ENCODE results near the gene SLC5A9. TPM values are rescaled to one million over a fixed set of nuclear protein-coding genes. Genes with fewer than 3 reads are reported as not detected.
"Not testable (repeated sequence)": the region's sequence is repeated elsewhere in the genome, so short reads cannot be mapped to it uniquely, and the experiment has no call there.

The SLC5A9 gene
- total and polyA plus RNA-seq, 2 experiments from 2014 or later: not detected

DNA sequence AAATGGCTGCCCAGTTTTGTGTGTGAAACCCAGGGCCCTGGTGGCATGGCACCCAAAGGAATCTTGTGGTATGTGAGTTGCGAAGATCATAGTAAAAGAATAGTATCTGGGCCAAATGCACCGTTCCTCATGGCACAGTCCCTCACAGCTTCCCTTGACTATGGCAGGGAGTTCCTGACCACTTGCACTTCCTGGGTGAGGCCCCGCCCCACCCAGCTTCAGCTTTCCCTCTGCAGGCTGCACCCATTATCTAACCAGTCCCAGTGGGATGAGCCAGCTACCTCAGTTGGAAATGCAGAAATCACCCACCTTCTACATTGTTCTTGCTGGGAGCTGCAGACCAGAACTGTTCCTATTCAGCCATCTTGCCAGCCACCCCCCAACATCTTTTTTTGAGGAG is 63.0 kb downstream of the SLC5A9 start:
- Histone ChIP-seq H3K4me3 (no peak overlapping the region), H4K20me1 (ENCODE audit: insufficient read depth) (no peaks in the 10 kb centered on the region), H3K9me3 (ENCODE audit: low read depth) (no peaks in the 10 kb centered on the region), H3K4me2 (ENCODE audit: unreplicated experiment) (no peak overlapping the region), H3K9me2 (ENCODE audit: insufficient read depth) (no peaks in the 10 kb centered on the region), H3K27ac (no peak overlapping the region), H3K36me3 (ENCODE audit: low read depth) (no peaks in the 10 kb centered on the region), H2AFZ (no peak overlapping the region), H3K9ac (no peak overlapping the region), H3K79me2 (ENCODE audit: insufficient read depth) (no peaks in the 10 kb centered on the region), H3F3A (ENCODE audit: insufficient read depth) (no peaks in the 10 kb centered on the region), H3K27me3 (replicated peaks; ENCODE audit: insufficient read depth) (no peaks in the 10 kb centered on the region), H3K4me1 (ENCODE audit: insufficient read depth) (no peaks in the 10 kb centered on the region)
- no peak for DNase-seq
- 39 to 43% methylated on average over 3 of the region's 3 CpGs for WGBS, 2 experiments (ENCODE audit: low coverage in 1 of 2, low lambda C conversion rate in 2 of 2, missing lambda C conversion rate in 2 of 2)
- TF ChIP-seq EZH2phosphoT487 (IDR thresholded peaks at IDR 0.05; ENCODE audit: insufficient read depth, low read depth): no peak
- TF ChIP-seq EZH2 (IDR thresholded peaks at IDR 0.05; ENCODE audit: insufficient read depth, poor library complexity, severe bottlenecking): no peak
- in situ Hi-C loops (cut with MboI): no loop called here

DNA sequence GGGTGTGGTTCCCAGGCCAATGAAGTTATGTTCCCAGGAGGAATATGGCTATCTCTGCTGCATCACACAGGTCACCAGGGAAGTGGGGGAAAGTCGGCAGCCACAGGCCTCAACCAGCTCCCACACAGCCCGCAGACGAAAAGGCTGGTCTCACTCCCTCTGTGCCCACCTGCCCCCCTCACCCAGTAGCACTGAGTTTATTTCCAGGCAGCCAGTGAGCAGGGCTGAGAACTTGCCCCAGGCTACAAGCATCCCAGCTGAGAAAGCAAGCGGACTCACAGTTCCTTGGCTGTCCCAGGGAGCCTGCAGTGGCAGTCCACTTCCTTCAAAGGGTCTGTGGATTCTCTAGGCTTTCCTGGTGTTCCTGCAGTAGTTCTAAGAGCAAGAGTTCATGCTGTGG is 68.9 kb downstream of the SLC5A9 start:
- H4K20me1 ChIP-seq (ENCODE audit: insufficient read depth): no peaks in the 10 kb centered on the region
- no peaks in the 10 kb centered on the region for H3K4me1 ChIP-seq (ENCODE audit: insufficient read depth)
- no peaks in the 10 kb centered on the region for H3K9me3 ChIP-seq (ENCODE audit: low read depth)
- H3K79me2 ChIP-seq (ENCODE audit: insufficient read depth): no peaks in the 10 kb centered on the region
- no peaks in the 10 kb centered on the region for H3K27me3 ChIP-seq (replicated peaks; ENCODE audit: insufficient read depth)
- H3F3A ChIP-seq (ENCODE audit: insufficient read depth): no peaks in the 10 kb centered on the region
- H3K9ac ChIP-seq: no peak overlapping the region
- no peak overlapping the region for H3K4me2 ChIP-seq (ENCODE audit: unreplicated experiment)
- no peak overlapping the region for H2AFZ ChIP-seq
- TF ChIP-seq EZH2phosphoT487 (IDR thresholded peaks at IDR 0.05; ENCODE audit: insufficient read depth, low read depth) (no peak), EZH2 (IDR thresholded peaks at IDR 0.05; ENCODE audit: insufficient read depth, poor library complexity, severe bottlenecking) (no peak)
- H3K36me3 ChIP-seq (ENCODE audit: low read depth): no peaks in the 10 kb centered on the region
- DNase-seq: no peak
- no peak overlapping the region for H3K27ac ChIP-seq
- WGBS, 2 experiments (ENCODE audit: low coverage in 1 of 2, low lambda C conversion rate in 2 of 2, missing lambda C conversion rate in 2 of 2): 78 to 84% methylated on average over 4 of the region's 4 CpGs
- no peak overlapping the region for H3K4me3 ChIP-seq
- in situ Hi-C loops (cut with MboI): no loop called here
- H3K9me2 ChIP-seq (ENCODE audit: insufficient read depth): no peaks in the 10 kb centered on the region

DNA sequence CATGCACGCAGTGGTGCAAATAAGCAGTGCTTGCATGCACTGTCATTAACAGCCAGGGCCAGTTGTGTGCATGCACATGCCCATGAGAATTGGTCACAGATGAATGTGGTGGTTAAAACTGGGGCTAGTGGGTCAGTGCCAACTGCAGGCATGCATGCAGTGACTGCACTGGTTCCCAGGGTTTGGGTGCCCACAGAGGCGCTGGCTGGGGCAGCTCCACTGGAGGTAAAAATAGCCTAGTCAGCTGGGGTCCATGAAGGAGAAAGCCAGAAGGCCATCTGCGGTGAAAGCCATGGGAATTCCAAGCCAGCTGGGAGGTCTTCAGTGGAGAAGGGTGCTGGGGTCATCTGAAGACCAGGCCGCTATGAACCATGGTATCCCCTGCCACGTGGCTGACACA is 70.2 kb downstream of the SLC5A9 start:
- DNase-seq: no peak
- in situ Hi-C loops (cut with MboI): no loop called here
- Histone ChIP-seq H3K9ac (no peak overlapping the region), H3K4me1 (ENCODE audit: insufficient read depth) (no peaks in the 10 kb centered on the region), H2AFZ (no peak overlapping the region), H3K9me2 (ENCODE audit: insufficient read depth) (no peaks in the 10 kb centered on the region), H3K4me3 (no peak overlapping the region), H3K79me2 (ENCODE audit: insufficient read depth) (no peaks in the 10 kb centered on the region), H3K9me3 (ENCODE audit: low read depth) (no peaks in the 10 kb centered on the region), H3K27ac (no peak overlapping the region), H3K27me3 (replicated peaks; ENCODE audit: insufficient read depth) (no peaks in the 10 kb centered on the region), H3F3A (ENCODE audit: insufficient read depth) (no peaks in the 10 kb centered on the region), H3K4me2 (ENCODE audit: unreplicated experiment) (no peak overlapping the region), H3K36me3 (ENCODE audit: low read depth) (no peaks in the 10 kb centered on the region), H4K20me1 (ENCODE audit: insufficient read depth) (no peaks in the 10 kb centered on the region)
- 61 to 77% methylated on average over 5 of the region's 5 CpGs for WGBS, 2 experiments (ENCODE audit: low coverage in 1 of 2, low lambda C conversion rate in 2 of 2, missing lambda C conversion rate in 2 of 2)
- TF ChIP-seq EZH2phosphoT487 (IDR thresholded peaks at IDR 0.05; ENCODE audit: insufficient read depth, low read depth) (no peak), EZH2 (IDR thresholded peaks at IDR 0.05; ENCODE audit: insufficient read depth, poor library complexity, severe bottlenecking) (no peak)

DNA sequence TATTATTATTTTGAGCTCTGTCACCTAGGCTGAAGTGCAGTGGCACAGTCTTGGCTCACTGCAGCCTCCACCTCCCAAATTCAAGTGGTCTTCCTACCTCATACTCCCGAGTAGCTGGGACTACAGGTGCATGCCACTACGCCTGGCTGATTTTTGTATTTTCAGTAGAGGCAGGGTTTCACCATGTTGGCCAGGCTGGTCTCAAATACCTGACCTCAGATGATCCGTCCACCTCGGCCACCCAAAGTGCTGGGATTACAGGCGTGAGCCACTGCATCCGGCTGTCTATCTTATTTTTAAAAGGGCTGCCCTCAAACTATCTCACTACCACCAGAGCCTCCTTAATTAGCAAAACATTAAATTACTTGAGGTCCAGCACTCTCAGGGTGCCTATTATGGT is 71.6 kb downstream of the SLC5A9 start:
- H3K4me2 ChIP-seq (ENCODE audit: unreplicated experiment); H3K9ac ChIP-seq; H3K79me2 ChIP-seq (ENCODE audit: insufficient read depth); H3K9me2 ChIP-seq (ENCODE audit: insufficient read depth); H3K9me3 ChIP-seq (ENCODE audit: low read depth); in situ Hi-C loops (cut with MboI); H3F3A ChIP-seq (ENCODE audit: insufficient read depth); DNase-seq; H3K4me1 ChIP-seq (ENCODE audit: insufficient read depth); H3K27ac ChIP-seq; H2AFZ ChIP-seq; H4K20me1 ChIP-seq (ENCODE audit: insufficient read depth); H3K36me3 ChIP-seq (ENCODE audit: low read depth); H3K27me3 ChIP-seq (replicated peaks; ENCODE audit: insufficient read depth); H3K4me3 ChIP-seq: not testable (repeated sequence)
- 75 to 88% methylated on average over 6 of the region's 6 CpGs for WGBS, 2 experiments (ENCODE audit: low coverage in 1 of 2, low lambda C conversion rate in 2 of 2, missing lambda C conversion rate in 2 of 2)

DNA sequence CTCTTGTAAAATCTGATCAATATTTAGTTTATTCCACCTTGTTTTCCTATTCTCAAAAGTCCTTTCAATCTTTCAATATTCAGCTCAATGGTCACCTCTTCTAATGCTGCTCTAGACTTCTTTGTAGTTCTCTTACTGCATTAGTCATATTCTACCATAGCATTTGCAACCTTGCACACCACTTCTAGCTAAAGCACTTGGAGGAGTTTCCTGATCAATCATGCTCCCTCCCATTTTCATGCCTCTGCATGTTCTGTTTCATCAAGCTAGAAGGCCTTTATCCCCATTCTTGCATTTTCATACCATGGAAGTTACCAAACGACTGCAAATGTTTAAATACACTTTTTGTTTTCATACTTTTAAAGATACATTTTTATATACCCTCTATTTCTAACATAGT is 72.1 kb downstream of the SLC5A9 start:
- no peak for TF ChIP-seq EZH2 (IDR thresholded peaks at IDR 0.05; ENCODE audit: insufficient read depth, poor library complexity, severe bottlenecking)
- TF ChIP-seq EZH2phosphoT487 (IDR thresholded peaks at IDR 0.05; ENCODE audit: insufficient read depth, low read depth): no peak
- H3K27me3 ChIP-seq (replicated peaks; ENCODE audit: insufficient read depth): no peaks in the 10 kb centered on the region
- H3K9ac ChIP-seq: no peak overlapping the region
- H3K36me3 ChIP-seq (ENCODE audit: low read depth): no peaks in the 10 kb centered on the region
- H3K79me2 ChIP-seq (ENCODE audit: insufficient read depth): no peaks in the 10 kb centered on the region
- no peaks in the 10 kb centered on the region for H3F3A ChIP-seq (ENCODE audit: insufficient read depth)
- H3K4me1 ChIP-seq (ENCODE audit: insufficient read depth): no peaks in the 10 kb centered on the region
- no peak overlapping the region for H2AFZ ChIP-seq
- in situ Hi-C loops (cut with MboI): no loop called here
- no peak for DNase-seq
- no peak overlapping the region for H3K4me3 ChIP-seq
- H3K9me2 ChIP-seq (ENCODE audit: insufficient read depth): no peaks in the 10 kb centered on the region
- H3K4me2 ChIP-seq (ENCODE audit: unreplicated experiment): no peak overlapping the region
- no peak overlapping the region for H3K27ac ChIP-seq
- H3K9me3 ChIP-seq (ENCODE audit: low read depth): no peaks in the 10 kb centered on the region
- no peaks in the 10 kb centered on the region for H4K20me1 ChIP-seq (ENCODE audit: insufficient read depth)
- 74 to 75% methylated on average over 1 of the region's 1 CpG for WGBS, 2 experiments (ENCODE audit: low coverage in 1 of 2, low lambda C conversion rate in 2 of 2, missing lambda C conversion rate in 2 of 2)

Other genes starting within 250 kb of the SLC5A9 start
- gene TRABD2B, start 225.3 kb upstream of the SLC5A9 start, total RNA-seq (2014; rRNA removed; shearing (Covaris generic)): not detected in 2 replicates
- not detected in 2 replicates for gene TRABD2B, start 225.3 kb upstream of the SLC5A9 start, polyA plus RNA-seq (2016; fragmentation: Nextera tagmentation; extraction: Ambion mirVana)
- gene SPATA6, start 249.5 kb downstream of the SLC5A9 start, total RNA-seq (2014; rRNA removed; shearing (Covaris generic)): 1.4 and 1.6 TPM in 2 replicates
- gene SPATA6, start 249.5 kb downstream of the SLC5A9 start, polyA plus RNA-seq (2016; fragmentation: Nextera tagmentation; extraction: Ambion mirVana): 3.6 and 5.1 TPM in 2 replicates

Data from GM23248 (cell line).